Gastroesophageal sphincter (tissue), 4 donors: Measurements from ENCODE around the gene TSHZ3. TPM values are rescaled to one million over a fixed set of nuclear protein-coding genes. Genes with fewer than 3 reads are reported as not detected.

ENCODE experiments used
- ATAC-seq: fragments of 150-250 bp; one replicate; pipeline ENCODE4 v1.9.1; 2016; ENCODE audit warnings: mild to moderate bottlenecking, moderate library complexity
- H3K27ac ChIP-seq, 4 donors: fragments of 200-600 bp; sonication (generic) in 3 of 4; 1 replicate in 3 of 4; 2 replicates in 1 of 4; pipeline ENCODE4 v1.5.1; 2016 to 2019
- H3K27me3 ChIP-seq: fragments of 200-600 bp; sonication (generic); one replicate; pipeline ENCODE4 v1.5.1; 2019
- H3K36me3 ChIP-seq, 2 donors: fragments of 200-600 bp; sonication (generic); one replicate each; pipeline ENCODE4 v1.5.1; 2019; ENCODE audit warnings: control low read depth in 1 of 2
- H3K4me1 ChIP-seq, 3 donors: fragments of 200-600 bp; sonication (generic); 1 replicate in 2 of 3; 2 replicates in 1 of 3; pipeline ENCODE4 v1.5.1; 2016 to 2019; ENCODE audit warnings: control low read depth in 2 of 3
- H3K4me3 ChIP-seq, 2 donors: fragments of 200-600 bp; sonication (generic); one replicate each; pipeline ENCODE4 v1.5.1; 2019; ENCODE audit warnings: mild to moderate bottlenecking in 1 of 2, moderate library complexity in 1 of 2
- H3K9me3 ChIP-seq, 3 donors: fragments of 200-600 bp; sonication (generic); one replicate each; pipeline ENCODE4 v1.5.1; 2017 to 2019; ENCODE audit warnings: control low read depth in 2 of 3
- CTCF ChIP-seq, 4 experiments: fragments of 200-600 bp in 2 of 4; fragments of 450-650 bp in 2 of 4; sonication (generic) in 1 of 4; IDR thresholded peaks; one replicate each; pipeline ENCODE4 v1.5.1; 2017 to 2019; ENCODE audit warnings: antibody characterized with exemption in 4 of 4, mild to moderate bottlenecking in 2 of 4, moderate library complexity in 2 of 4
- EP300 ChIP-seq: sonication (generic); formaldehyde crosslinking; IDR thresholded peaks from one replicate; pipeline ENCODE4 v1.6.1; 2017; ENCODE audit warnings: antibody characterized with exemption, mild to moderate bottlenecking
- POLR2A ChIP-seq, 2 donors: fragments of 450-650 bp; IDR thresholded peaks; one replicate each; pipeline ENCODE4 v1.6.1; 2017; ENCODE audit warnings: antibody characterized with exemption in 2 of 2, mild to moderate bottlenecking in 2 of 2, moderate library complexity in 1 of 2
- POLR2AphosphoS5 ChIP-seq: sonication (generic); formaldehyde crosslinking; IDR thresholded peaks from one replicate; pipeline ENCODE4 v1.6.1; 2017; ENCODE audit warnings: antibody characterized with exemption
- WGBS, 2 donors: methylation state at CpG; one replicate each; pipeline ENCODE4 v1.1.5; 2018; ENCODE audit warnings: low coverage in 1 of 2; 5-methylcytosine and 5-hydroxymethylcytosine counted together
- total RNA-seq, 4 donors: library from RNA; depleted of rRNA; stranded (reverse); fragments of >200 nt; gene quantifications; one replicate each; pipeline ENCODE4 v1.1.0, GENCODE V29; 2016

The TSHZ3 gene
- total RNA-seq, 4 donors from 2014 or later = 15.6 to 40.2 (median 31.1) TPM

- no peak for ATAC-seq
- Histone ChIP-seq H3K9me3 (no peaks in the 10 kb centered on the region), H3K36me3 (no peaks in the 10 kb centered on the region), H3K27ac (no peak overlapping the region), H3K4me1 (peaks cover 0 to 38% (median 3%) of the 10 kb centered on the region in 3 donors), H3K4me3 (no peak overlapping the region), H3K27me3 (no peaks in the 10 kb centered on the region)
- WGBS, 2 donors = 71 to 89% methylated on average over 11 to 16 of the region's 25 CpGs
- TF ChIP-seq EP300 (no peak), CTCF (IDR thresholded peaks at IDR 0.05) (no peak), POLR2A (IDR thresholded peaks at IDR 0.05) (no peak), POLR2AphosphoS5 (no peak)
Measured at GRCh38 chr19:31354799-31355664, 5.8 kb upstream of the TSHZ3 start.

GRCh38 chr19:31354316-31354715 lies 5.1 kb upstream of the TSHZ3 start:
- no peaks in the 10 kb centered on the region for H3K9me3 ChIP-seq
- no peaks in the 10 kb centered on the region for H3K36me3 ChIP-seq
- WGBS, 2 donors = 84 to 89% methylated on average over 5 of the region's 10 CpGs
- H3K4me3 ChIP-seq = no peak overlapping the region
- H3K4me1 ChIP-seq = peaks cover 0 to 38% (median 3%) of the 10 kb centered on the region in 3 donors
- no peak for ATAC-seq
- no peaks in the 10 kb centered on the region for H3K27me3 ChIP-seq
- TF ChIP-seq POLR2AphosphoS5 = no peak
- TF ChIP-seq POLR2A (IDR thresholded peaks at IDR 0.05) = no peak
- TF ChIP-seq CTCF (IDR thresholded peaks at IDR 0.05) = no peak
- no peak for TF ChIP-seq EP300
- H3K27ac ChIP-seq = no peak overlapping the region

- Histone ChIP-seq H3K4me3 (no peak overlapping the region), H3K27ac (no peak overlapping the region), H3K27me3 (no peaks in the 10 kb centered on the region), H3K4me1 (peaks cover 0 to 38% (median 3%) of the 10 kb centered on the region in 3 donors), H3K9me3 (no peaks in the 10 kb centered on the region), H3K36me3 (no peaks in the 10 kb centered on the region)
- WGBS, 2 donors = 74% methylated on average over 9 of the region's 10 CpGs; no CpG with 5 or more reads in 1 of the 2 donors
- no peak for TF ChIP-seq POLR2A (IDR thresholded peaks at IDR 0.05)
- no peak for TF ChIP-seq CTCF (IDR thresholded peaks at IDR 0.05)
- TF ChIP-seq EP300 = no peak
- no peak for TF ChIP-seq POLR2AphosphoS5
- no peak for ATAC-seq
Measured at GRCh38 chr19:31353833-31354232, 4.6 kb upstream of the TSHZ3 start.

- Histone ChIP-seq H3K27ac (peak overlapping the region in 1 of 4 donors; percentile 98), H3K4me1 (peaks cover 0 to 42% (median 5%) of the 10 kb centered on the region in 3 donors), H3K9me3 (no peaks in the 10 kb centered on the region), H3K27me3 (no peaks in the 10 kb centered on the region), H3K36me3 (no peaks in the 10 kb centered on the region), H3K4me3 (no peak overlapping the region)
- ATAC-seq = no peak
- TF ChIP-seq POLR2AphosphoS5 (peak; percentile 50), EP300 (no peak)
- WGBS, 2 donors = 27 to 100% methylated on average over 3 of the region's 43 CpGs
Measured at GRCh38 chr19:31352782-31353651, 3.8 kb upstream of the TSHZ3 start.

- TF ChIP-seq CTCF (IDR thresholded peaks at IDR 0.05) = no peak
- TF ChIP-seq EP300 = no peak
- TF ChIP-seq POLR2A (IDR thresholded peaks at IDR 0.05) = no peak
- TF ChIP-seq POLR2AphosphoS5 = no peak
- no peaks in the 10 kb centered on the region for H3K36me3 ChIP-seq
- peak overlapping the region in 3 of 4 donors; percentile 98 to 99 (median 99) for H3K27ac ChIP-seq
- ATAC-seq = no peak
- H3K9me3 ChIP-seq = no peaks in the 10 kb centered on the region
- peaks cover 0 to 48% (median 12%) of the 10 kb centered on the region in 3 donors for H3K4me1 ChIP-seq
- no peaks in the 10 kb centered on the region for H3K27me3 ChIP-seq
- H3K4me3 ChIP-seq = peak overlapping the region in 1 of 2 donors; percentile 99
- 88 to 89% methylated on average over 5 to 10 of the region's 14 CpGs for WGBS, 2 donors
Measured at GRCh38 chr19:31352296-31352781, 3.1 kb upstream of the TSHZ3 start.
